Measurements from ENCODE around the gene UBE2D2. TPM values are rescaled to one million over a fixed set of nuclear protein-coding genes. Genes with fewer than 3 reads are reported as not detected.

The UBE2D2 gene
- total and polyA plus RNA-seq, 2 experiments from 2014 or later: 120 to 172 TPM

GRCh38 chr5:139650689-139651042 is 89.5 kb downstream of the UBE2D2 start:
- DNase-seq (ENCODE audit: low spot score) (no peak), ATAC-seq (no peak)
- H3K4me2 ChIP-seq: peak overlapping the region; percentile 98
- no peak overlapping the region for H3K27ac ChIP-seq (ENCODE audit: low read depth)
- Mint-ChIP-seq H3K36me3 (ENCODE audit: low read depth) (peaks cover 7% of the 10 kb centered on the region; the same call in 2 of the 3 replicates), H3K9me3 (peaks cover 5% of the 10 kb centered on the region; the same call in 1 of the 3 replicates), H3K4me3 (peak overlapping the region; percentile 99), H3K27ac (peak overlapping the region; percentile 44; the same call in 1 of the 2 replicates), H3K27me3 (ENCODE audit: insufficient read depth, low read depth, poor library complexity) (peaks cover 41% of the 10 kb centered on the region), H3K4me1 (peaks cover 60% of the 10 kb centered on the region)
- peaks cover 57% of the 10 kb centered on the region for H3K4me1 ChIP-seq (ENCODE audit: insufficient read depth)
- peaks cover 32% of the 10 kb centered on the region for H3F3A ChIP-seq (replicated peaks; ENCODE audit: low read depth)
- peaks cover 27% of the 10 kb centered on the region for H3K27me3 ChIP-seq (ENCODE audit: insufficient read depth)
- H3K79me2 ChIP-seq (replicated peaks; ENCODE audit: insufficient read depth): peaks cover 69% of the 10 kb centered on the region
- no peaks in the 10 kb centered on the region for H3K36me3 ChIP-seq (ENCODE audit: insufficient read depth)
- peak overlapping the region; percentile 96 for H3K4me3 ChIP-seq
- H4K20me1 ChIP-seq (replicated peaks; ENCODE audit: insufficient read depth): peaks cover 41% of the 10 kb centered on the region
- TF ChIP-seq ZNF114 (CRISPR knock-in tag; IDR thresholded peaks at IDR 0.05) (no peak), ZNF331 (CRISPR knock-in tag; IDR thresholded peaks at IDR 0.05; ENCODE audit: low read depth) (no peak), EZH2phosphoT487 (IDR thresholded peaks at IDR 0.05; ENCODE audit: unreplicated experiment) (no peak), NANOG (IDR thresholded peaks at IDR 0.05; ENCODE audit: borderline replicate concordance) (no peak), POLR2AphosphoS5 (IDR thresholded peaks at IDR 0.05; ENCODE audit: low read depth) (no peak), ZNF462 (CRISPR knock-in tag; IDR thresholded peaks at IDR 0.05) (no peak), REST (IDR thresholded peaks at IDR 0.05; ENCODE audit: unreplicated experiment) (no peak), JUNB (IDR thresholded peaks at IDR 0.05; ENCODE audit: unreplicated experiment) (no peak), STAT1 (IDR thresholded peaks at IDR 0.05; ENCODE audit: unreplicated experiment) (no peak), CREB1 (CRISPR knock-in tag; IDR thresholded peaks at IDR 0.05; ENCODE audit: low read depth) (no peak), EZH2 (IDR thresholded peaks at IDR 0.05; ENCODE audit: low read depth, unreplicated experiment) (no peak)
- TF ChIP-seq, protein P1, sequence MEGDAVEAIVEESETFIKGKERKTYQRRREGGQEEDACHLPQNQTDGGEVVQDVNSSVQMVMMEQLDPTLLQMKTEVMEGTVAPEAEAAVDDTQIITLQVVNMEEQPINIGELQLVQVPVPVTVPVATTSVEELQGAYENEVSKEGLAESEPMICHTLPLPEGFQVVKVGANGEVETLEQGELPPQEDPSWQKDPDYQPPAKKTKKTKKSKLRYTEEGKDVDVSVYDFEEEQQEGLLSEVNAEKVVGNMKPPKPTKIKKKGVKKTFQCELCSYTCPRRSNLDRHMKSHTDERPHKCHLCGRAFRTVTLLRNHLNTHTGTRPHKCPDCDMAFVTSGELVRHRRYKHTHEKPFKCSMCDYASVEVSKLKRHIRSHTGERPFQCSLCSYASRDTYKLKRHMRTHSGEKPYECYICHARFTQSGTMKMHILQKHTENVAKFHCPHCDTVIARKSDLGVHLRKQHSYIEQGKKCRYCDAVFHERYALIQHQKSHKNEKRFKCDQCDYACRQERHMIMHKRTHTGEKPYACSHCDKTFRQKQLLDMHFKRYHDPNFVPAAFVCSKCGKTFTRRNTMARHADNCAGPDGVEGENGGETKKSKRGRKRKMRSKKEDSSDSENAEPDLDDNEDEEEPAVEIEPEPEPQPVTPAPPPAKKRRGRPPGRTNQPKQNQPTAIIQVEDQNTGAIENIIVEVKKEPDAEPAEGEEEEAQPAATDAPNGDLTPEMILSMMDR (conservative IDR thresholded peaks at IDR 0.05; ENCODE audit: low read depth in 2 of 2): no peak
- TF ChIP-seq, protein P2, sequence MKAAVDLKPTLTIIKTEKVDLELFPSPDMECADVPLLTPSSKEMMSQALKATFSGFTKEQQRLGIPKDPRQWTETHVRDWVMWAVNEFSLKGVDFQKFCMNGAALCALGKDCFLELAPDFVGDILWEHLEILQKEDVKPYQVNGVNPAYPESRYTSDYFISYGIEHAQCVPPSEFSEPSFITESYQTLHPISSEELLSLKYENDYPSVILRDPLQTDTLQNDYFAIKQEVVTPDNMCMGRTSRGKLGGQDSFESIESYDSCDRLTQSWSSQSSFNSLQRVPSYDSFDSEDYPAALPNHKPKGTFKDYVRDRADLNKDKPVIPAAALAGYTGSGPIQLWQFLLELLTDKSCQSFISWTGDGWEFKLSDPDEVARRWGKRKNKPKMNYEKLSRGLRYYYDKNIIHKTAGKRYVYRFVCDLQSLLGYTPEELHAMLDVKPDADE (IDR thresholded peaks at IDR 0.05): no peak
- H3K9me2 ChIP-seq (ENCODE audit: insufficient read depth): no peaks in the 10 kb centered on the region
- no peak overlapping the region for H2AFZ ChIP-seq
